GM18519 (cell line): ENCODE measurements around the gene TOX2.

Experiments
- ATAC-seq: cut with Tn5 transposase; IDR thresholded peaks from one replicate; pipeline ENCODE4 v1.9.1; 2021; ENCODE audit warnings: mild to moderate bottlenecking, moderate library complexity; ENCODE audit not compliant: unreplicated experiment, low FRiP score

TOX2 gene

GRCh38 chr20:44014807-44015732 lies 100.4 kb downstream of the TOX2 start:
- ATAC-seq = no peak

- ATAC-seq = no peak
Measured at GRCh38 chr20:44015733-44016103, 101.1 kb downstream of the TOX2 start.

- no peak for ATAC-seq
Measured at GRCh38 chr20:44016525-44016924, 101.9 kb downstream of the TOX2 start.

GRCh38 chr20:44017211-44017610 lies 102.6 kb downstream of the TOX2 start:
- ATAC-seq = no peak

GRCh38 chr20:44017905-44018258 lies 103.2 kb downstream of the TOX2 start:
- ATAC-seq = no peak

GRCh38 chr20:44018259-44018941 lies 103.7 kb downstream of the TOX2 start:
- ATAC-seq = no peak

- no peak for ATAC-seq
Measured at GRCh38 chr20:44018942-44019637, 104.4 kb downstream of the TOX2 start.

- no peak for ATAC-seq
Measured at GRCh38 chr20:44019638-44020335, 105.1 kb downstream of the TOX2 start.

- ATAC-seq = no peak
Measured at GRCh38 chr20:44020406-44021148, 105.9 kb downstream of the TOX2 start.

GRCh38 chr20:44021186-44021585 lies 106.5 kb downstream of the TOX2 start:
- ATAC-seq = no peak

- ATAC-seq = no peak
Measured at GRCh38 chr20:44021900-44022299, 107.2 kb downstream of the TOX2 start.

- ATAC-seq = no peak
Measured at GRCh38 chr20:44022464-44022863, 107.8 kb downstream of the TOX2 start.

- no peak for ATAC-seq
Measured at GRCh38 chr20:44023515-44024371, 109.1 kb downstream of the TOX2 start.

GRCh38 chr20:44024820-44025580 lies 110.3 kb downstream of the TOX2 start:
- ATAC-seq = no peak

GRCh38 chr20:44025756-44026155 lies 111.1 kb downstream of the TOX2 start:
- ATAC-seq = no peak

GRCh38 chr20:44026647-44027342 lies 112.1 kb downstream of the TOX2 start:
- ATAC-seq = no peak

- ATAC-seq = no peak
Measured at GRCh38 chr20:44027343-44028002, 112.8 kb downstream of the TOX2 start.
